ENCODE results near the gene LRGUK. TPM values are rescaled to one million over a fixed set of nuclear protein-coding genes. Genes with fewer than 3 reads are reported as not detected.
"Not testable (repeated sequence)": the region's sequence is repeated elsewhere in the genome, so short reads cannot be mapped to it uniquely, and the experiment has no call there.

The LRGUK gene
- total RNA-seq, 1 experiment from 2014 or later, result 1.0 TPM

DNA sequence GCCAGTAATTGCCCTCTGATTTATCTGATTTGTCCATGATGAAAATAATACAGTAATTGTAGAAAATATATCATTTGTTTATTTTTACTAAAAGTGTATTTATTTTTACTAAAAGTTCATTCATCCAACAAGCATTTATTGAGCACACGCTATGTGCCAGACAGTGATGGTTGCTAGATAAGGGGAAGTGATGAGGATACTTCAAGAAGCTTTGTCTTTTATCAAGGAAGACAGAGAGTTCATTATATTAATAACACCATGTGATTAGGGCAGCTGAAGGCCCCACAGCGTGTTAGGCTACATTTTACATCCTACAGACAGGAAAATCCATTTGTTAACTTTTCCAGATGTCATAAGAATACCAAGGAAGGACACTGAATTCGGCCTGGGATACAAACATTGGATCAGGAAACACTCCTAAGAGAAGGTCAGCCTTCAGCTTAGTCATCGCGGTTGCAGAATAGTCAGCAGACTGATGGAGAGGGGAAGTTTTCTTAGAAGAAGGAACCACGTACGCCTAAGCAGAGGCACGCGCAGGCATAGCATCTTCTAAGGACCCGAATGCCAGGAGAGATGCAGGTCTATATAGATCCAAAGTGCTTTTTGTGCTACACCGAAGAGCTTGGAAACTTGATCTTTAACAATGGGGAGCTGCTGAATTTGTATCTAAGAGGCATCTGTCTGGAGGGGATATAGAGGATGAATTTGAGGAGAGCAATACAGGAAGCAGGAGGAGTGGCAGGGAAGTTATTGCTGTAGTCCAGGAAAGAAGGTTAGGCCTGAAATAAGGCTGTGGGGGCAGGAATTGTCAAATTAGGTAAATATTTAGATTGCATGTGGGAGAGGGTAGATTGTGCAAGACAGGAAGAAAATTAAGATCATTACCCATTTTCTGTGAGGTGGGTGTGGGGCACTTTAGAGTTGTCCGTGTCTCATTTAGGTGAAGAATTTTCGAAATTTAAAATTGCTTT is 85.7 kb downstream of the LRGUK start:
- no peaks in the 10 kb centered on the region for H3K36me3 ChIP-seq (ENCODE audit: low read depth, low read length)
- no peak overlapping the region for H3K4me2 ChIP-seq (ENCODE audit: low read length)
- ChIA-PET CTCF (no interaction called here), POLR2A (ENCODE audit: unreplicated experiment) (no interaction called here)
- peaks cover 16% of the 10 kb centered on the region; the same call in 1 of the 2 replicates for H3K27me3 ChIP-seq (ENCODE audit: low read length)
- no peaks in the 10 kb centered on the region for H3K9me3 ChIP-seq (ENCODE audit: low read length)
- H3K27ac ChIP-seq (ENCODE audit: low read length), result no peak overlapping the region
- no peaks in the 10 kb centered on the region for H4K20me1 ChIP-seq (ENCODE audit: low read length)
- H3K9me2 ChIP-seq (replicated peaks; ENCODE audit: low read length), result no peaks in the 10 kb centered on the region
- H3F3A ChIP-seq (ENCODE audit: low read length, unreplicated experiment), result no peaks in the 10 kb centered on the region
- intact Hi-C loops (cut with micrococcal nuclease), result no loop called here
- TF ChIP-seq, protein P1, sequence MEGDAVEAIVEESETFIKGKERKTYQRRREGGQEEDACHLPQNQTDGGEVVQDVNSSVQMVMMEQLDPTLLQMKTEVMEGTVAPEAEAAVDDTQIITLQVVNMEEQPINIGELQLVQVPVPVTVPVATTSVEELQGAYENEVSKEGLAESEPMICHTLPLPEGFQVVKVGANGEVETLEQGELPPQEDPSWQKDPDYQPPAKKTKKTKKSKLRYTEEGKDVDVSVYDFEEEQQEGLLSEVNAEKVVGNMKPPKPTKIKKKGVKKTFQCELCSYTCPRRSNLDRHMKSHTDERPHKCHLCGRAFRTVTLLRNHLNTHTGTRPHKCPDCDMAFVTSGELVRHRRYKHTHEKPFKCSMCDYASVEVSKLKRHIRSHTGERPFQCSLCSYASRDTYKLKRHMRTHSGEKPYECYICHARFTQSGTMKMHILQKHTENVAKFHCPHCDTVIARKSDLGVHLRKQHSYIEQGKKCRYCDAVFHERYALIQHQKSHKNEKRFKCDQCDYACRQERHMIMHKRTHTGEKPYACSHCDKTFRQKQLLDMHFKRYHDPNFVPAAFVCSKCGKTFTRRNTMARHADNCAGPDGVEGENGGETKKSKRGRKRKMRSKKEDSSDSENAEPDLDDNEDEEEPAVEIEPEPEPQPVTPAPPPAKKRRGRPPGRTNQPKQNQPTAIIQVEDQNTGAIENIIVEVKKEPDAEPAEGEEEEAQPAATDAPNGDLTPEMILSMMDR (conservative IDR thresholded peaks at IDR 0.05; ENCODE audit: low read depth, low read length), result no peak
- TF ChIP-seq EZH2 (IDR thresholded peaks at IDR 0.05; ENCODE audit: low read length, unreplicated experiment) (no peak), EZH2phosphoT487 (IDR thresholded peaks at IDR 0.05; ENCODE audit: borderline replicate concordance, low read length) (no peak)
- BruUV-seq (replicated peaks), result no TSS peak
- no peak overlapping the region for H3K9ac ChIP-seq (ENCODE audit: low read length)
- DNase-seq (no peak), ATAC-seq (no peak)
- H3K79me2 ChIP-seq (ENCODE audit: low read length), result no peaks in the 10 kb centered on the region
- H2AFZ ChIP-seq (ENCODE audit: low read length), result no peak overlapping the region
- H3K4me1 ChIP-seq (ENCODE audit: insufficient read depth, low read length), result no peaks in the 10 kb centered on the region
- H3K4me3 ChIP-seq (ENCODE audit: low read length), result no peak overlapping the region

DNA sequence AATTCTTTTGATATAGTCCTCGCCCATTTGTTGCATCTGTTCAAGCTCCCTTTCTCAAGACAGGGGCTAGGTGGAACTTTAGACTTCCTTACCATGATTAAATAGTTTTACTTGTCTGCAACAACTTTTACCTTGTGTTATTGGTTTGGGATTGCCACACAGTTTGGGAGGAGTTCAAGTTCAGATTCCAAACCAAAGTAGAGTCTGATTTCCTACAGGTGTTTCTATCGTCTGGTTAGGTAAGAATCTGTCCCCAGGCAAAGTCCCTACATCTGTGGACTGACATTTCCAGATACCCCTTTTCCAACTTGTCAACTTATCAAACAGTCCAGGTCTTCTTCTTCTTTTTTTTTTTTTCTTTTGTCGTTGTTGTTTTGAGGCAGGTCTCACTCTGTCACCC is 93.1 kb downstream of the LRGUK start:
- Histone ChIP-seq H2AFZ (ENCODE audit: low read length) (no peak overlapping the region), H4K20me1 (ENCODE audit: low read length) (no peaks in the 10 kb centered on the region), H3K27me3 (ENCODE audit: low read length) (peaks cover 26% of the 10 kb centered on the region), H3K4me1 (ENCODE audit: insufficient read depth, low read length) (no peaks in the 10 kb centered on the region), H3K4me3 (ENCODE audit: low read length) (no peak overlapping the region), H3K79me2 (ENCODE audit: low read length) (no peaks in the 10 kb centered on the region), H3K27ac (ENCODE audit: low read length) (no peak overlapping the region), H3K36me3 (ENCODE audit: low read depth, low read length) (no peaks in the 10 kb centered on the region), H3K4me2 (ENCODE audit: low read length) (no peak overlapping the region), H3K9me2 (replicated peaks; ENCODE audit: low read length) (no peaks in the 10 kb centered on the region), H3K9me3 (ENCODE audit: low read length) (no peaks in the 10 kb centered on the region), H3F3A (ENCODE audit: low read length, unreplicated experiment) (no peaks in the 10 kb centered on the region), H3K9ac (ENCODE audit: low read length) (no peak overlapping the region)
- no TSS peak for BruUV-seq (replicated peaks)
- intact Hi-C loops (cut with micrococcal nuclease), result no loop called here
- ChIA-PET POLR2A (ENCODE audit: unreplicated experiment) (no interaction called here), CTCF (no interaction called here)
- ATAC-seq, result no peak
- DNase-seq, result no peak
- no peak for TF ChIP-seq EZH2phosphoT487 (IDR thresholded peaks at IDR 0.05; ENCODE audit: borderline replicate concordance, low read length)
- TF ChIP-seq EZH2 (IDR thresholded peaks at IDR 0.05; ENCODE audit: low read length, unreplicated experiment), result no peak
- TF ChIP-seq, protein P1 (conservative IDR thresholded peaks at IDR 0.05; ENCODE audit: low read depth, low read length), result no peak

DNA sequence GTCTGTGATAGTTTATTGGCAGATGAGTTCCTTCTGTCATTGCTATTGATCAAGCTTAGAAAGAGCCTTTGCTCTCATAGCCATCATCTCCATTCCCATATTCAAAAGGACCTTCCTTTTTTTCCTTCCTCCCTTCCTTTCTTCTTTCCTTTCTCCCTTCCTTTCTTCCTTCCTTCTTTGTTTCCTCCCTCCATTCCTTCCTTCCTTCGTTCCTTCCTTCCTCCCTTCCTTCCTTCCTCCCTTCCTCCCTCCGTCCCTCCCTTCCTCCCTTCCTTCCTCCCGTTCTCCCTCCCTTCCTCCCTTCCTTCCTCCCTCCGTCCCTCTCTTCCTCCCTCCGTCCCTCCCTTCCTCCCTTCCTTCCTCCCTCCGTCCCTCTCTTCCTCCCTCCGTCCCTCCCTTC is 104.2 kb downstream of the LRGUK start:
- H3K36me3 ChIP-seq (ENCODE audit: low read depth, low read length); H3K4me3 ChIP-seq (ENCODE audit: low read length); BruUV-seq (replicated peaks); CTCF ChIA-PET; H4K20me1 ChIP-seq (ENCODE audit: low read length); H3K27ac ChIP-seq (ENCODE audit: low read length); H3K9me2 ChIP-seq (replicated peaks; ENCODE audit: low read length); H3K4me2 ChIP-seq (ENCODE audit: low read length); H3F3A ChIP-seq (ENCODE audit: low read length, unreplicated experiment); H3K9me3 ChIP-seq (ENCODE audit: low read length); H2AFZ ChIP-seq (ENCODE audit: low read length); ATAC-seq; H3K9ac ChIP-seq (ENCODE audit: low read length); H3K79me2 ChIP-seq (ENCODE audit: low read length); DNase-seq; intact Hi-C loops (cut with micrococcal nuclease); H3K4me1 ChIP-seq (ENCODE audit: insufficient read depth, low read length): not testable (repeated sequence)
- 0 out of 2 replicates have a peak, but pooled peaks cover 17% of the 10 kb centered on the region for H3K27me3 ChIP-seq (ENCODE audit: low read length)
- POLR2A ChIA-PET (ENCODE audit: unreplicated experiment), result interaction anchor here (0.7 kb wide), 1 partner anchor 147 kb away, joined by 7 read pairs; no protein-coding TSS in a partner anchor
